Stimulated activated CD8-positive, alpha-beta memory T cell treated with anti-CD3 and anti-CD28 coated beads, Interleukin-2, amount 100 ng/mL, for 48 hours (primary cell): Measurements from ENCODE around the gene WFDC1.
A peak's percentile ranks its signal among the peaks of the same experiment; 100 is the strongest.

ENCODE experiments used
- DNase-seq, 2 donors: peaks; one replicate each; pipeline ENCODE4 v3.0.0-alpha.2; 2020; ENCODE audit warnings: low read depth in 2 of 2

Gene WFDC1

GRCh38 chr16:84302111-84302954 is 7.7 kb downstream of the WFDC1 start:
- no peak for DNase-seq

- no peak for DNase-seq
These were observed 8.3 kb downstream of the WFDC1 start for GRCh38 chr16:84303023-84303422.

GRCh38 chr16:84303516-84303915 is 8.8 kb downstream of the WFDC1 start:
- DNase-seq, result no peak

- DNase-seq, result no peak
These were observed 11.9 kb downstream of the WFDC1 start for GRCh38 chr16:84306564-84306963.

- no peak for DNase-seq
These were observed 12.7 kb downstream of the WFDC1 start for GRCh38 chr16:84307209-84307954.

- DNase-seq, result peak in 1 of 2 donors; percentile 22
These were observed 13.4 kb downstream of the WFDC1 start for GRCh38 chr16:84308120-84308519.

- DNase-seq, result no peak
These were observed 16.0 kb downstream of the WFDC1 start for GRCh38 chr16:84310642-84311041.

GRCh38 chr16:84312783-84313382 is 18.2 kb downstream of the WFDC1 start:
- no peak for DNase-seq

- no peak for DNase-seq
These were observed 19.2 kb downstream of the WFDC1 start for GRCh38 chr16:84313921-84314320.

GRCh38 chr16:84314373-84314772 is 19.7 kb downstream of the WFDC1 start:
- no peak for DNase-seq

- DNase-seq, result no peak
These were observed 20.1 kb downstream of the WFDC1 start for GRCh38 chr16:84314814-84315213.

- no peak for DNase-seq
These were observed 20.7 kb downstream of the WFDC1 start for GRCh38 chr16:84315422-84315821.

GRCh38 chr16:84318091-84318975 is 23.7 kb downstream of the WFDC1 start:
- DNase-seq, result no peak

GRCh38 chr16:84319146-84319760 is 24.6 kb downstream of the WFDC1 start:
- DNase-seq, result no peak

GRCh38 chr16:84320511-84320910 is 25.8 kb downstream of the WFDC1 start:
- no peak for DNase-seq

GRCh38 chr16:84321932-84322331 is 27.3 kb downstream of the WFDC1 start:
- no peak for DNase-seq

GRCh38 chr16:84322749-84323148 is 28.1 kb downstream of the WFDC1 start:
- DNase-seq, result no peak

- DNase-seq, result no peak
These were observed 28.9 kb downstream of the WFDC1 start for GRCh38 chr16:84323606-84324005.

- no peak for DNase-seq
These were observed 30.0 kb downstream of the WFDC1 start for GRCh38 chr16:84324434-84325262.

GRCh38 chr16:84326545-84326944 is 31.9 kb downstream of the WFDC1 start:
- no peak for DNase-seq
